Activated CD8-positive, alpha-beta memory T cell treated with anti-CD3 and anti-CD28 coated beads for 24 hours (primary cell): ENCODE measurements around the gene NR2E1.

Experiments used
- DNase-seq: peaks from one replicate; pipeline ENCODE4 v3.0.0-alpha.2; 2020

The NR2E1 gene

GRCh38 chr6:108156180-108156937 is 9.5 kb upstream of the NR2E1 start:
- DNase-seq, result no peak

GRCh38 chr6:108156938-108157233 is 8.9 kb upstream of the NR2E1 start:
- no peak for DNase-seq

GRCh38 chr6:108157234-108157980 is 8.4 kb upstream of the NR2E1 start:
- no peak for DNase-seq

DNA sequence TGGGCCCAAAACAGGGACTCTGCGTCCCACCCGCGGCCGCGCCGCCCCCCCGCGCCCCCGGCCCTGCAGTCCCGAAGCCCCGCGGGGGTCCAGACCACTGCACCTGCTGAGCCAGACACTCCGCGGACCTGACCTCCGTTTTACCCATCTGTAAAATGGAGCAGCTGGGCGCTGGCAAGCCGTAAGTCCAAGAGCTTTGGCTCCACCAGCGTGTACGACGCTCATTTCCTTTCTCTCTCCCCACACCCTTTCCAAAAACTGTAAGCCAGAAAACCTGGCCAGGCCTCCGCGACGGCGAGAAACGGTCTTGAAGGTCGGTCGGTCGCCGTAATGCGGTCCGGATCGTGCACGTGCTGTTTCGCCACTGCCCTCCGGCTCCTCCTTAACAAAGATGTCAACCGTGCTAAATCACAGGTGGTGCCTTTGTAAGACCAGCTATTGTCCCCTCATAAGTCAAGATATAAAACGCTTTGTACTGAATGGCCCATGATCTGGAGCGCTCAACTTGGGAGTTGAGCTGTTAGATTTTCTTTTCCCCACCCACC is 7.8 kb upstream of the NR2E1 start:
- no peak for DNase-seq

- DNase-seq, result no peak
These were observed 5.8 kb upstream of the NR2E1 start for GRCh38 chr6:108159981-108160380.

DNA sequence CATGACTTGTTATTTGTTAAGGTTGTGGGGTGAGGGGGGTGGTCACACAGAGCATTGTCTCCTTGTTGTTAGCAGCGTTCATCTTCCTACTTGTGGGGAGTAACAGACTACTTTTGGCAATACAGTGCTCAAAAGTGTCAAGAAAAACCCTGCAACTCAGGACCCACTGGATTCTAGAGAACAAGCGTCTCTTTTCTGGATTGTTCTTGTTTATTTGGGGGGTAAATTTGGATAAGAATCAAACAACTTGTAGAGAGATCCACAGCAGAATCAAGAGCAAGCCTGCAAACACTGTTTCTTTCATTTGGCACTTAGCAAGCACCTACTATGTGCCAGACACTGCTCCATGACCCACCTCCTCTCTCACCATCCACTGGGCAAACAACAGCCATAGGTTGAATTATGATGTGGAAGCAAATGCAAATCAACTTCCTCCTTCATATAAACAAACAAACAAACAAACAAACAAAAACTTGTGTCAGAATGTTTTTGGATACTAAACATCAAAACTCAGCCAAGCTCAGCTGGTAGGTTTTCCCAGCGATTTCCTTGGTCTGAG is 4.0 kb upstream of the NR2E1 start:
- no peak for DNase-seq

- peak; percentile 57 for DNase-seq
These were observed 2.6 kb upstream of the NR2E1 start for GRCh38 chr6:108163267-108163643.

DNA sequence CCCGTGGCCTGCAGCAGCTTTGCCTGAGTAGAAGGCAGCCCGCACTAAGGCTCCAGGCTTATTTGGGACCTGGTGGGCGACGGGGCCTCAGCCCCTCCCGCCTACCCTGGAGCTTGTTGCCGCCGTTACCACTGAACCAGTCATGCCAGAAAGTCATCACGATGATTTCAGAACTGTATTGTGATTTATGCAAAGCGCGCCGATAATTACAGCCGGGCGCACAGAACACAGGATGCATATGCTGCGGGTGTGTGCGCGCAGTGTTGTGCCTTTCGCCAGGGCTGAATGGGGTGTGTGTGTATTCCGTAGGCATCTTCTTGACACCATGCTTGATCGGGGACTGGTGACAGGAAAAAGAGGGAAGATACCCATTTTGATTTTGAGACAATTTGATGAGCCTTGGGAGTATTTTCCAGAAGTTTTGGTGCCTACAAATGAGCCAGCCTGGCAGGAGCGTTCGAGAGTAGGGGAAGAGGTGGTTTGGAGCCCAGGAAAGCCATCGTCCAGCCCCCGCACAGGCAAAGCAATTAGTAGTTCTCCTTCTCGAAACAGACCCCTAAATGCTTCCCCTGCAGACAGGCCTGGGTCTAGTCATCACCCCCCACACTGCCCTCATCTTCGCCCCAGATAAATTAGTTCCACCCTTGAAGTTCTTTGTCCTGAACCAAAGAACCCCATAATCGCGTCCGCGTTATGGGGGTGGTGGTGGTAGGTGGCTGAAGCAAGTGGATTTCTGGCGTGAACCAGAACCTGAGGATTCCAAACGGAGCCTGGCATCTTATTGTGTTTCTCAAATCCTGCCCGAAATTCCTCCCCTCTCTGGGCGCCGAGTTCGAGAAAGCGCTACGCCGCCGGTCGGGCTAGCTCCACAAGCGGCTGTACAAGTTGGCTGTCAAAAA is 1.9 kb upstream of the NR2E1 start:
- DNase-seq, result no peak

DNA sequence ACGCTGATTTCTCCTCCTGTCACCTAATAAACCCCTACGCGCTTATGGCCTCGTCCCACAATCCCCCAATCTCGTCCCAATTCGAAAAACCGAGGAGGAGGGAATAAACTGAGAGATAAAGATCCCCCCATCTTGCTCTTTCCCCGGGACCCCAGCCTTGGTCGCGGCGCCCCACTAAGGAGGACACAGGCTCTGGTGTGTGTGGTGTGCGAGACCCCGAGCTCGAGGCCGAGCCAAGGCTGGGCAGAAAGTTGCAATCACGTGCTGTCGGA is 1.3 kb upstream of the NR2E1 start:
- no peak for DNase-seq

- peak; percentile 58 for DNase-seq
These were observed 761 bp upstream of the NR2E1 start for GRCh38 chr6:108164815-108165706.

GRCh38 chr6:108166664-108167448 is 1.0 kb downstream of the NR2E1 start:
- DNase-seq, result peak; percentile 58

DNA sequence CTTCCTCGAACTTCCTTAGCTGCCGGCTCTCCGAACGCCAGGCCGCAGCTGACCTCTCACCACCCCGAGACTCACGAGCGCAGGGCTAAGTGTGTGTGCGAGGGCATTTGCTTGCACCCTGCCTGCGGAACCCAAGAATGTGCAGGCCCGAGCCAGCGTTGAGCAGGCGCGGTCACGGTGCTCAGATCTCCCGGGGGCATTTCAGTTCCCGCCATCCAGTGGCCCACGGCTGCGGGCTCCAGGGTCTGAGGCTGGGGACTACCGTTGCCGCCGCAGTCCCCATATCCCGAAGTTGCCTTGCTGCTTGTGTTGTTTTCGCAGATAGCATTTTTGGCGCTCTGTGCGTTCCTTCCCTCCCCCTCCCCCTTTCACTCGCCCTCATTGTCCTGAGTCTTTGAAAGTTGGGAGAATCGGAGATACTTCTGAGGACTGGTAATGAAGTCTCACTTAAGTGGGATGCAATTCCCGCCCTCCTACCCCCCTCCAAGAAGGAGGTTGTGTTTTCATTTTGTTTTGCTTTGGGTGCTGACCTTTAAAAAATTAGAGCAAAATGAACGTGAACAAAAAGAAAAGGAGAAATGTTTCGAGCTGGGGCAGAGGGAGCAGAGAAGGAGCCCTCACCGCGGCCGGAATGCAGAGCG is 1.7 kb downstream of the NR2E1 start:
- peak; percentile 61 for DNase-seq

DNA sequence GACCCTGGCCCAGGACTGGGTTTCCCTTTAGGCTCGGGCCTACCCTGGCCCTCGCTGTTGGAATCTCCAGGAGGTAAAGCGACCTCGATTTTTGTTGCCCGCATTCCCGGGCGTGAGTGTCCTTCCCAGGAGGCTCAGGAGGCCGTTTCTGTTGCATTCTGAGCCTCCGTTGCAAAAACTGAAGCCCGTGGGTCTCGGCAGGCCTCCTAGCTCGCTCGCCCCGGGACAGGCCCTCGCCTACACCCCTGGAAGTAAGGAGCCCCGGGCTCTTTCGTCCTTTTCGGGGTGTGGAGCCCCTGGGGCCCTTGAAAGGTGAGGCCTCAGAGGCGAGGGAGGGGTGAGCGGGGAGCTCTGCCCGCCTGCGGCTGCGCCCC is 2.3 kb downstream of the NR2E1 start:
- peak; percentile 57 for DNase-seq

- DNase-seq, result peak; percentile 69
These were observed 3.0 kb downstream of the NR2E1 start for GRCh38 chr6:108168501-108169463.

DNA sequence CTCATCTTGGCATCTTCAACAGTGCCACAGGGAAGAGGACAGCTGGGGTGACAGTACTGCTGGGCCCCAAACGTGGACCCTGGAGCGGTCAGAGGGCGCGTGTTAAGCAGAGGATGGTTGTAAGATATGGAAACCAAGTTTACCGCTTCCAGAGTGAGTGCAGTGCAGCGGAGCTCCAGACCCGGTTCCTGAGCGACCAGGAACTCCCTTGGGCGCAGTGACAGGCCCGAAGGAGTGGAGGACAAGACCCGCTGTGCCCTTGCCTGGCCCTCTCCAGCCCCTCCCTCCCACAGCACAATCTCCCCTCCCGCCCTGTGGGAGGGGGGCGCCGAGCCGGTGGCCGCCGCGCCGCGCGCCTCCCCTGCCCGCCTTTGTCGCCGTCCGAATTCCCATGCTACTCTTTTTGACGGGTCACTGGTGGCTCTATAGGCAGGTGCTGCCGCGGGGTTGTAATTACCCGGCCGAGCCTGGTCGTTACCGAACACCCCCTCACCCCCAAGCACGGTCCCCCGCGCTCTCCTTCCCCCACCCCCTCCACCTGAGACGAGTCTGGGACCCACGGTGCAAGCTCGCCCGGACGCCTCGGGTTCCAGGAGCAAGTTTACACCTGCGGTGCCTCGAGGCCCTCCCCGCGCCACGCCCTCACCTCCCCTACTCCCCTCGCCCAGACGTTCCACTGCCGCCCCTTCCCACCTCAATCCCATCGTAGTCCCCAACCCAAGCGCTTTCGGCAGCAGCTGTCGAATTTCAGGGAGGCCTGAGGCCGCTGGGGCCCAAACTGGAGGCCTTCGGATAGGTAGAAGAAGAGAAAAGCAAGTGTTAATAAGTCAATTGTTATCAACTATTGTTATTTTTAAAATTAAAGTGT is 3.9 kb downstream of the NR2E1 start:
- peak; percentile 59 for DNase-seq

GRCh38 chr6:108170332-108171290 is 4.8 kb downstream of the NR2E1 start:
- DNase-seq, result no peak

DNA sequence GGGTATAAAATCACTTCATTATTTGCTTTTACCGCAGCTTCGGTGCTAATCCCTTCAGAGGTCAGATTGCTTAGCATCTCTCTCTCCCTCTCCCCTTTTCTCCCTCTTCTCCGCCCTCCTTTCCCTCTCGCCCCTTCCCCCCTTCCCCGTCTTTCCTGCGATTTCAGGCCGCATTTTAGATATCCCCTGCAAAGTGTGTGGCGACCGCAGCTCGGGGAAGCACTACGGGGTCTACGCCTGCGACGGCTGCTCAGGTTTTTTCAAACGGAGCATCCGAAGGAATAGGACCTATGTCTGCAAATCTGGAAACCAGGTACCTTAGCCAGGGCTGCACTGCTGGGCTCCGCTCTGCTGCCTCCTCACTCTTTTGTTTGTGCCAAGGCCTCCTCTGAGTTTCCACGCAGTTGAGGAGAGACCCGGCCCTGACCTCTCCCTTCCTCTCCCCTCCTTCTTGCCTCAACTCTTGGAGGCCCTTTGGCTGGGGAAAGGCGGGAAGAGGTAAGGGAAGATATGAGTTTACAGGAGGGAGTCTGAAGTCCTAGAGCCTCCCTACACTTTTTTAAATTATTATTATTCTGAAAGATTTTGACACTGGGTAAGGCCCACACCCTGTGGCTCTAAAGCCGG is 5.6 kb downstream of the NR2E1 start:
- no peak for DNase-seq
